HCT116 (cell line): ENCODE measurements around the gene SBK2.

Source experiments
- CBX3 ChIP-seq: IDR thresholded peaks from 2 replicates; pipeline ENCODE4 v1.6.1; 2012; ENCODE audit warnings: low read depth
- CEBPB ChIP-seq: IDR thresholded peaks from 2 replicates; pipeline ENCODE4 v1.6.1; 2012; ENCODE audit warnings: low read depth
- CTCF ChIP-seq, 3 experiments: fragments of 200-600 bp in 1 of 3; sonication (generic) in 1 of 3; IDR thresholded peaks in 2 of 3; conservative IDR thresholded peaks in 1 of 3; 2 replicates each; pipeline ENCODE4 v1.5.1; 2012 to 2017; ENCODE audit warnings: low read depth in 2 of 3, low read length in 2 of 3, antibody characterized with exemption in 1 of 3, borderline replicate concordance in 1 of 3, control low read depth in 1 of 3, mild to moderate bottlenecking in 1 of 3, mixed read lengths in 1 of 3, mixed run types in 1 of 3, moderate library complexity in 1 of 3; ENCODE audit not compliant: insufficient read depth in 1 of 3
- EGR1 ChIP-seq: IDR thresholded peaks from 2 replicates; pipeline ENCODE4 v1.6.1; 2012; ENCODE audit warnings: low read depth
- EZH2phosphoT487 ChIP-seq: fragments of 200-600 bp; IDR thresholded peaks from 2 replicates; pipeline ENCODE4 v1.6.1; 2018; ENCODE audit warnings: antibody characterized with exemption, borderline replicate concordance
- MAX ChIP-seq: IDR thresholded peaks from 2 replicates; pipeline ENCODE4 v1.6.1; 2012
- POLR2A ChIP-seq: IDR thresholded peaks from 2 replicates; pipeline ENCODE4 v1.7.0; 2011; ENCODE audit warnings: borderline replicate concordance; ENCODE audit not compliant: insufficient read depth, insufficient read length; ENCODE audit errors: extremely low read depth
- POLR2AphosphoS5 ChIP-seq: IDR thresholded peaks from 2 replicates; pipeline ENCODE4 v1.6.1; 2011; ENCODE audit warnings: mild to moderate bottlenecking, low read depth, low read length, moderate library complexity
- REST ChIP-seq: IDR thresholded peaks from 2 replicates; pipeline ENCODE4 v1.6.1; 2012; ENCODE audit warnings: low read depth
- SIN3A ChIP-seq: IDR thresholded peaks from 2 replicates; pipeline ENCODE4 v1.6.1; 2012; ENCODE audit warnings: low read depth
- YY1 ChIP-seq: IDR thresholded peaks from 2 replicates; pipeline ENCODE4 v1.6.1; 2011; ENCODE audit warnings: low read length, low read depth, moderate library complexity, mild to moderate bottlenecking; ENCODE audit not compliant: insufficient replicate concordance; ENCODE audit errors: extremely low read depth
- ZNF274 ChIP-seq: fragments of 200-500 bp; sonication (Bioruptor generic); IDR thresholded peaks from 2 replicates; pipeline ENCODE4 v1.6.1; 2014; ENCODE audit warnings: mild to moderate bottlenecking, low read depth, low read length, inconsistent platforms

GRCh38 chr19:55578031-55578760 is 41.3 kb upstream of the SBK2 start:
- TF ChIP-seq YY1 = no peak
- TF ChIP-seq MAX = no peak
- no peak for TF ChIP-seq REST
- TF ChIP-seq CTCF (IDR thresholded peaks at IDR 0.05 in 2 of 3, conservative IDR thresholded peaks at IDR 0.05 in 1 of 3; ENCODE audit: borderline replicate concordance in 1 of 3, insufficient read depth in 1 of 3, low read depth in 2 of 3, low read length in 2 of 3) = no peak
- TF ChIP-seq POLR2A = no peak
- no peak for TF ChIP-seq SIN3A
- no peak for TF ChIP-seq CBX3
- TF ChIP-seq EZH2phosphoT487 = no peak
- TF ChIP-seq EGR1 = no peak
- TF ChIP-seq ZNF274 = no peak
- no peak for TF ChIP-seq POLR2AphosphoS5
- no peak for TF ChIP-seq CEBPB
